H1 (cell line): ENCODE measurements around the gene TAS2R13. TPM values are rescaled to one million over a fixed set of nuclear protein-coding genes. Genes with fewer than 3 reads are reported as not detected.

Source experiments
- CTCF ChIA-PET: fragments of 300-600 bp; sonication (Branson Sonifier 250); formaldehyde crosslinking; loops from one replicate; lab custom pipeline; 2021; ENCODE audit not compliant: partially characterized antibody; lab: Charles Lee
- POLR2A ChIA-PET: fragments of 300-600 bp; sonication (Branson Sonifier 250); formaldehyde crosslinking; loops from one replicate; lab custom pipeline; 2021; ENCODE audit warnings: inconsistent platforms; ENCODE audit not compliant: partially characterized antibody; lab: Charles Lee
- DNase-seq, 2 experiments: peaks; one replicate each; pipeline versions ENCODE4 v3.0.0 to v3.0.0-alpha.2; 2010 to 2022; ENCODE audit warnings: low spot score in 2 of 2, low read depth in 1 of 2, mixed read lengths in 1 of 2
- FAIRE-seq: peaks from 2 replicates; lab custom pipeline; 2011; peaks lifted over from hg19 to GRCh38; lab: Jason Lieb, UNC
- H2AFZ ChIP-seq: 2 replicates; pipeline ENCODE4 v1.8.1; 2012; ENCODE audit warnings: low read length, inconsistent platforms
- H2AK5ac ChIP-seq: 2 replicates; pipeline ENCODE4 v1.6.1; 2013; ENCODE audit warnings: low read depth, low read length
- H2BK120ac ChIP-seq: replicated peaks from 2 replicates; pipeline ENCODE3; 2013; ENCODE audit warnings: low read depth, low read length, inconsistent platforms
- H2BK12ac ChIP-seq: 2 replicates; pipeline ENCODE4 v1.6.1; 2013; ENCODE audit warnings: low read depth, low read length
- H2BK15ac ChIP-seq: 2 replicates; pipeline ENCODE4 v1.6.1; 2013; ENCODE audit warnings: low read length
- H2BK20ac ChIP-seq: 2 replicates; pipeline ENCODE4 v1.6.1; 2013; ENCODE audit warnings: low read length
- H2BK5ac ChIP-seq: 2 replicates; pipeline ENCODE4 v1.6.1; 2013; ENCODE audit warnings: low read depth, low read length
- H3K14ac ChIP-seq: 2 replicates; pipeline ENCODE4 v1.6.1; 2013; ENCODE audit warnings: inconsistent platforms; ENCODE audit not compliant: insufficient read length
- H3K18ac ChIP-seq: 2 replicates; pipeline ENCODE4 v1.6.1; 2013; ENCODE audit warnings: low read length; ENCODE audit errors: extremely low read depth
- H3K23ac ChIP-seq: 2 replicates; pipeline ENCODE4 v1.6.1; 2013; ENCODE audit warnings: inconsistent platforms; ENCODE audit not compliant: insufficient read length
- H3K23me2 ChIP-seq: 2 replicates; pipeline ENCODE4 v1.6.1; 2013; ENCODE audit warnings: low read depth, low read length
- H3K27ac ChIP-seq: 2 replicates; pipeline ENCODE4 v1.6.1; 2011; ENCODE audit warnings: low read depth, low read length, inconsistent platforms
- H3K27me3 ChIP-seq, 4 experiments: replicated peaks in 1 of 4; 1 replicate in 1 of 4; 2 replicates in 3 of 4; pipeline versions ENCODE4 v1.6.1 to v1.8.1; 2011 to 2013; ENCODE audit warnings: low read length in 3 of 4, mild to moderate bottlenecking in 3 of 4, inconsistent platforms in 2 of 4, mixed read lengths in 2 of 4, moderate library complexity in 1 of 4; ENCODE audit not compliant: control insufficient read depth in 3 of 4, insufficient read depth in 3 of 4; ENCODE audit errors: extremely low read depth in 1 of 4
- H3K36me3 ChIP-seq, 4 experiments: 2 replicates each; pipeline versions ENCODE4 v1.6.1 to v1.8.1; 2011 to 2013; ENCODE audit warnings: mild to moderate bottlenecking in 4 of 4, low read length in 3 of 4, moderate library complexity in 2 of 4, control low read depth in 1 of 4, inconsistent platforms in 1 of 4; ENCODE audit not compliant: insufficient read depth in 4 of 4, control insufficient read depth in 2 of 4
- H3K4ac ChIP-seq: replicated peaks from 2 replicates; pipeline ENCODE3; 2013; ENCODE audit warnings: low read length, low read depth, mixed read lengths, inconsistent platforms; ENCODE audit not compliant: insufficient read length
- H3K4me1 ChIP-seq, 4 experiments: replicated peaks in 1 of 4; 1 replicate in 1 of 4; 2 replicates in 3 of 4; pipeline versions ENCODE4 v1.6.1 to v1.8.1; 2011 to 2013; ENCODE audit warnings: low read length in 3 of 4, inconsistent platforms in 2 of 4, mixed read lengths in 1 of 4; ENCODE audit not compliant: insufficient read depth in 4 of 4, control insufficient read depth in 3 of 4
- H3K4me2 ChIP-seq, 2 experiments: 2 replicates each; pipeline versions ENCODE4 v1.6.1 to v1.8.1; 2011 to 2013; ENCODE audit warnings: low read depth in 2 of 2, low read length in 2 of 2, control low read depth in 1 of 2, inconsistent platforms in 1 of 2, mild to moderate bottlenecking in 1 of 2; ENCODE audit not compliant: insufficient read depth in 1 of 2
- H3K4me3 ChIP-seq, 4 experiments: fragments of 200-600, 300-600 bp in 1 of 4; sonication (generic), shearing (Covaris generic), sonication (Bioruptor Twin) in 1 of 4; 2 replicates each; pipeline versions ENCODE4 v1.5.1 to v1.8.1; 2011 to 2016; ENCODE audit warnings: low read length in 4 of 4, low read depth in 3 of 4, control low read depth in 2 of 4, inconsistent platforms in 2 of 4, mild to moderate bottlenecking in 2 of 4, mixed read lengths in 1 of 4, moderate library complexity in 1 of 4; ENCODE audit not compliant: insufficient read depth in 2 of 4; ENCODE audit errors: extremely low read depth in 1 of 4
- H3K56ac ChIP-seq: replicated peaks from 2 replicates; pipeline ENCODE3; 2013; ENCODE audit warnings: low read depth, mild to moderate bottlenecking, mixed read lengths, low read length, inconsistent platforms; ENCODE audit not compliant: insufficient read length
- H3K79me1 ChIP-seq: 2 replicates; pipeline ENCODE4 v1.6.1; 2013; ENCODE audit warnings: low read depth, low read length, control low read depth
- H3K79me2 ChIP-seq, 2 experiments: 2 replicates each; pipeline versions ENCODE4 v1.6.1 to v1.8.1; 2012 to 2013; ENCODE audit warnings: low read length in 2 of 2, mild to moderate bottlenecking in 2 of 2, inconsistent platforms in 1 of 2; ENCODE audit not compliant: insufficient read depth in 2 of 2, control insufficient read depth in 1 of 2
- H3K9ac ChIP-seq, 4 experiments: replicated peaks in 1 of 4; 1 replicate in 1 of 4; 2 replicates in 3 of 4; pipeline versions ENCODE4 v1.6.1 to v1.8.1; 2011 to 2013; ENCODE audit warnings: low read depth in 3 of 4, low read length in 3 of 4, control low read depth in 2 of 4, mild to moderate bottlenecking in 2 of 4, moderate library complexity in 2 of 4, inconsistent platforms in 1 of 4; ENCODE audit errors: extremely low read depth in 1 of 4
- H3K9me3 ChIP-seq, 2 experiments: 2 replicates each; pipeline versions ENCODE4 v1.6.1 to v1.8.1; 2012 to 2013; ENCODE audit warnings: mild to moderate bottlenecking in 2 of 2, moderate library complexity in 2 of 2, control low read depth in 1 of 2, inconsistent platforms in 1 of 2, low read depth in 1 of 2, low read length in 1 of 2, mixed read lengths in 1 of 2; ENCODE audit not compliant: insufficient read depth in 2 of 2
- H4K20me1 ChIP-seq, 2 experiments: replicated peaks in 1 of 2; 2 replicates each; pipeline versions ENCODE3 to v1.8.1; 2011 to 2013; ENCODE audit warnings: inconsistent platforms in 2 of 2, low read length in 2 of 2, mild to moderate bottlenecking in 1 of 2; ENCODE audit not compliant: insufficient read depth in 2 of 2, control insufficient read depth in 1 of 2
- H4K5ac ChIP-seq: 2 replicates; pipeline ENCODE4 v1.6.1; 2013; ENCODE audit warnings: low read length, low read depth, mixed read lengths, inconsistent platforms; ENCODE audit not compliant: insufficient read length
- H4K8ac ChIP-seq: 2 replicates; pipeline ENCODE4 v1.8.0; 2013; ENCODE audit warnings: mild to moderate bottlenecking, moderate library complexity, low read length, inconsistent platforms; ENCODE audit not compliant: insufficient read depth; ENCODE audit errors: extremely low read depth
- H4K91ac ChIP-seq: replicated peaks from 2 replicates; pipeline ENCODE3; 2013; ENCODE audit warnings: low read length, mixed read lengths, inconsistent platforms; ENCODE audit not compliant: insufficient read length
- ASH2L ChIP-seq: fragments of 200-600, 300-600 bp; sonication (generic); IDR thresholded peaks from one replicate; pipeline ENCODE4 v1.7.1; 2017; ENCODE audit warnings: low read length
- BRCA1 ChIP-seq: IDR thresholded peaks from 2 replicates; pipeline ENCODE4 v1.6.1; 2012; ENCODE audit warnings: low read depth, low read length, improper control_type of control experiment
- KDM5A ChIP-seq: fragments of 200-600 bp; IDR thresholded peaks from 2 replicates; pipeline ENCODE4 v1.7.1; 2012; ENCODE audit warnings: mild to moderate bottlenecking, low read length, inconsistent platforms, mixed read lengths
- RBBP5 ChIP-seq: IDR thresholded peaks from 2 replicates; pipeline ENCODE4 v1.7.1; 2012; ENCODE audit warnings: low read depth, mild to moderate bottlenecking, inconsistent platforms, low read length, moderate library complexity, borderline replicate concordance
- TEAD4 ChIP-seq: IDR thresholded peaks from 2 replicates; pipeline ENCODE4 v1.6.1; 2012; ENCODE audit warnings: low read depth, low read length, inconsistent platforms, mixed read lengths
- WGBS, 2 experiments: shearing (Covaris generic) in 1 of 2; methylation state at CpG; one replicate each; pipeline versions ENCODE4 v1.1.6 to v1.1.7; 2013 to 2015; ENCODE audit warnings: low lambda C conversion rate in 2 of 2, mixed read lengths in 2 of 2, inconsistent platforms in 1 of 2, low coverage in 1 of 2, missing lambda C conversion rate in 1 of 2; ENCODE audit not compliant: insufficient replicate concordance in 2 of 2, insufficient coverage in 1 of 2, insufficient read length in 1 of 2; ENCODE audit errors: extremely low coverage in 1 of 2, missing lambda C conversion rate in 1 of 2; 5-methylcytosine and 5-hydroxymethylcytosine counted together
- polyA plus RNA-seq, 7 experiments: library from polyadenylated mRNA; depleted of rRNA in 3 of 7; stranded (reverse) in 5 of 7; unstranded in 2 of 7; fragments of >200 nt in 5 of 7; fragments of 200-250 nt in 2 of 7; gene quantifications; 1 replicate in 5 of 7; 2 replicates in 1 of 7; 4 replicates in 1 of 7; pipeline versions ENCODE4 v1.2.1 to v1.2.3, GENCODE V29; 2011 to 2013; ENCODE audit warnings: missing spikeins in 2 of 7, mixed read lengths in 2 of 7
- total RNA-seq: library from RNA; stranded (reverse); fragmentation: NEBNext Ultra II Directional; extraction: Animal tissue kit (Norgen Biotek cat#: 25700); gene quantifications from 2 replicates; pipeline ENCODE4 v1.2.1, GENCODE V29; 2021

The TAS2R13 gene
- total and polyA plus RNA-seq, 2 of the 8 experiments (the other 6 are each of a cell fraction or from before 2014, with no cell fraction given): 0.09 to 0.17 TPM

- Histone ChIP-seq H3K9ac (no peak overlapping the region), H3K27ac (no peak overlapping the region), H4K5ac (no peak overlapping the region)
- TF ChIP-seq KDM5A (no peak), RBBP5 (no peak), BRCA1 (no peak), TEAD4 (no peak), ASH2L (no peak)
- TF ChIP-seq, all 59 proteins: peak for 0
- Histone ChIP-seq H3K23ac (no peak overlapping the region), H3K14ac (no peak overlapping the region), H2BK120ac (no peak overlapping the region), H3K56ac (no peak overlapping the region), H3K18ac (no peak overlapping the region), H3K23me2 (no peaks in the 10 kb centered on the region), H3K36me3 (no peaks in the 10 kb centered on the region), H3K4me1 (no peaks in the 10 kb centered on the region), H3K27me3 (no peaks in the 10 kb centered on the region), H3K79me2 (no peaks in the 10 kb centered on the region), H4K20me1 (peaks cover 2 to 4% of the 10 kb centered on the region in 2 experiments), H3K79me1 (no peaks in the 10 kb centered on the region), H4K91ac (no peak overlapping the region), H3K4me2 (no peak overlapping the region), H4K8ac (no peak overlapping the region), H2BK15ac (no peak overlapping the region), H2BK5ac (no peak overlapping the region), H3K4me3 (no peak overlapping the region), H2AK5ac (no peak overlapping the region), H2BK12ac (no peak overlapping the region), H2BK20ac (no peak overlapping the region), H3K4ac (no peak overlapping the region), H3K9me3 (no peaks in the 10 kb centered on the region), H2AFZ (no peak overlapping the region)
- ChIA-PET POLR2A (no interaction called here), CTCF (interaction anchor here (0.6 kb wide), 1 partner anchor 71 kb away, joined by 3 read pairs; no protein-coding TSS in a partner anchor)
- DNase-seq (no peak), FAIRE-seq (no peak)
- WGBS, 2 experiments: 91% methylated on average over 2 of the region's 2 CpGs; no CpG with 5 or more reads in 1 of the 2 experiments
Measured at GRCh38 chr12:10863512-10864218, 45.7 kb downstream of the TAS2R13 start.
